GM18499 (cell line): Measurements from ENCODE around the gene SSNA1.
"Not testable (repeated sequence)": the region's sequence is repeated elsewhere in the genome, so short reads cannot be mapped to it uniquely, and the experiment has no call there.

Experiments
- ATAC-seq: cut with Tn5 transposase; IDR thresholded peaks from one replicate; pipeline ENCODE4 v1.9.1; 2021; ENCODE audit warnings: moderate number of reproducible peaks; ENCODE audit not compliant: insufficient read depth, unreplicated experiment

SSNA1 gene

GRCh38 chr9:137239541-137240200 is 51.2 kb downstream of the SSNA1 start:
- ATAC-seq, result not testable (repeated sequence)
